NCI-H1092 (cell line): ENCODE measurements around the gene TIMM23.
"Not testable (repeated sequence)": the region's sequence is repeated elsewhere in the genome, so short reads cannot be mapped to it uniquely, and the experiment has no call there.

Source experiments
- DNase-seq: peaks from one replicate; lab custom pipeline; 2025; lab: John Stamatoyannopoulos, UW

The TIMM23 gene

GRCh38 chr10:45972106-45972812 lies at the start of gene TIMM23:
TSS of gene TIMM23 (plus strand) at chr10:45972489. CDS start at chr10:45972625, 136 bp downstream.
- peak; percentile 71 for DNase-seq

- not testable (repeated sequence) for DNase-seq
Measured at GRCh38 chr10:45926790-45927189, 45.5 kb upstream of the TIMM23 start.

- not testable (repeated sequence) for DNase-seq
Measured at GRCh38 chr10:45931305-45931704, 41.0 kb upstream of the TIMM23 start.

- not testable (repeated sequence) for DNase-seq
Measured at GRCh38 chr10:45934788-45935187, 37.5 kb upstream of the TIMM23 start.

- not testable (repeated sequence) for DNase-seq
Measured at GRCh38 chr10:45939176-45939697, 33.1 kb upstream of the TIMM23 start.

GRCh38 chr10:45941196-45941595 lies 31.1 kb upstream of the TIMM23 start:
- not testable (repeated sequence) for DNase-seq

GRCh38 chr10:45945476-45945875 lies 26.8 kb upstream of the TIMM23 start:
- DNase-seq, result not testable (repeated sequence)

GRCh38 chr10:45947363-45947762 lies 24.9 kb upstream of the TIMM23 start:
- DNase-seq, result not testable (repeated sequence)

GRCh38 chr10:45948801-45949200 lies 23.5 kb upstream of the TIMM23 start:
- not testable (repeated sequence) for DNase-seq

GRCh38 chr10:45954367-45954766 lies 17.9 kb upstream of the TIMM23 start:
- not testable (repeated sequence) for DNase-seq

- DNase-seq, result not testable (repeated sequence)
Measured at GRCh38 chr10:45956634-45957033, 15.7 kb upstream of the TIMM23 start.

- DNase-seq, result not testable (repeated sequence)
Measured at GRCh38 chr10:45957928-45958327, 14.4 kb upstream of the TIMM23 start.

- DNase-seq, result not testable (repeated sequence)
Measured at GRCh38 chr10:45962686-45963452, 9.4 kb upstream of the TIMM23 start.

- not testable (repeated sequence) for DNase-seq
Measured at GRCh38 chr10:45971019-45971418, 1.3 kb upstream of the TIMM23 start.

- DNase-seq, result not testable (repeated sequence)
Measured at GRCh38 chr10:45971742-45972105, 565 bp upstream of the TIMM23 start.

- DNase-seq, result not testable (repeated sequence)
Measured at GRCh38 chr10:45972813-45973169, 502 bp downstream of the TIMM23 start.

GRCh38 chr10:45974041-45974440 lies 1.8 kb downstream of the TIMM23 start:
- not testable (repeated sequence) for DNase-seq

GRCh38 chr10:45978554-45978953 lies 6.3 kb downstream of the TIMM23 start:
- DNase-seq, result not testable (repeated sequence)

GRCh38 chr10:45981367-45981766 lies 9.1 kb downstream of the TIMM23 start:
- not testable (repeated sequence) for DNase-seq

GRCh38 chr10:45983538-45984186 lies 11.4 kb downstream of the TIMM23 start:
- not testable (repeated sequence) for DNase-seq

GRCh38 chr10:45984473-45984872 lies 12.2 kb downstream of the TIMM23 start:
- not testable (repeated sequence) for DNase-seq

- not testable (repeated sequence) for DNase-seq
Measured at GRCh38 chr10:45985590-45985989, 13.3 kb downstream of the TIMM23 start.
